Naive thymus-derived CD4-positive, alpha-beta T cell (primary cell): Measurements from ENCODE around the gene GIGYF1. TPM values are rescaled to one million over a fixed set of nuclear protein-coding genes. Genes with fewer than 3 reads are reported as not detected.

Experiments
- ATAC-seq: fragments of 150-1000 bp; cut with Tn5 transposase; 2 replicates; pipeline ENCODE4 v1.10.0; 2021; ENCODE audit warnings: mild to moderate bottlenecking, moderate library complexity
- CTCF ChIA-PET: fragments of 350-600 bp; sonication (Branson Sonifier 250); formaldehyde crosslinking; loops from one replicate; lab custom pipeline; 2021; ENCODE audit warnings: antibody characterized with exemption; lab: Charles Lee
- POLR2A ChIA-PET: fragments of 350-600 bp; sonication (Branson Sonifier 250); formaldehyde crosslinking; loops from one replicate; lab custom pipeline; 2021; ENCODE audit warnings: antibody characterized with exemption, inconsistent platforms; lab: Charles Lee
- DNase-seq, 9 donors: peaks; one replicate each; pipeline versions ENCODE4 v3.0.0 to v3.0.0-alpha.2; 2020 to 2022; ENCODE audit warnings: mixed read lengths in 1 of 9
- H3K27ac ChIP-seq: one replicate; pipeline ENCODE4 v1.7.0; 2013; ENCODE audit warnings: mild to moderate bottlenecking, low read depth, low read length, moderate library complexity
- H3K27me3 ChIP-seq, 2 donors: one replicate each; pipeline ENCODE4 v1.7.0; 2013; ENCODE audit warnings: low read length in 2 of 2, mild to moderate bottlenecking in 2 of 2, moderate library complexity in 2 of 2; ENCODE audit not compliant: control insufficient read depth in 2 of 2, insufficient read depth in 2 of 2
- H3K36me3 ChIP-seq, 3 experiments: 1 replicate in 2 of 3; 2 replicates in 1 of 3; pipeline ENCODE4 v1.7.0; 2013; ENCODE audit warnings: low read length in 3 of 3, mild to moderate bottlenecking in 3 of 3, moderate library complexity in 1 of 3; ENCODE audit not compliant: insufficient read depth in 3 of 3, control insufficient read depth in 2 of 3
- H3K4me1 ChIP-seq, 2 donors: one replicate each; pipeline ENCODE4 v1.7.0; 2013; ENCODE audit warnings: low read length in 2 of 2, mild to moderate bottlenecking in 2 of 2, moderate library complexity in 1 of 2; ENCODE audit not compliant: control insufficient read depth in 2 of 2, insufficient read depth in 2 of 2
- H3K4me3 ChIP-seq: 2 replicates; pipeline ENCODE4 v1.7.0; 2013; ENCODE audit warnings: mild to moderate bottlenecking, low read length
- H3K9me3 ChIP-seq, 3 experiments: 1 replicate in 2 of 3; 2 replicates in 1 of 3; pipeline ENCODE4 v1.7.0; 2013; ENCODE audit warnings: low read length in 3 of 3; ENCODE audit not compliant: control insufficient read depth in 2 of 3
- H3K27ac Mint-ChIP-seq, 9 donors: one replicate each; pipeline ENCODE4 v1.8.0; 2020 to 2022; ENCODE audit warnings: mixed read lengths in 9 of 9, mild to moderate bottlenecking in 8 of 9, moderate library complexity in 5 of 9, inconsistent platforms in 2 of 9
- H3K27me3 Mint-ChIP-seq, 5 donors: one replicate each; pipeline ENCODE4 v1.8.0; 2021 to 2022; ENCODE audit warnings: mixed read lengths in 5 of 5, mild to moderate bottlenecking in 1 of 5
- H3K36me3 Mint-ChIP-seq, 5 donors: one replicate each; pipeline ENCODE4 v1.8.0; 2020 to 2022; ENCODE audit warnings: mixed read lengths in 5 of 5, mild to moderate bottlenecking in 3 of 5, inconsistent platforms in 1 of 5
- H3K4me1 Mint-ChIP-seq, 7 donors: one replicate each; pipeline ENCODE4 v1.8.0; 2020 to 2022; ENCODE audit warnings: mixed read lengths in 7 of 7, mild to moderate bottlenecking in 3 of 7, inconsistent platforms in 1 of 7
- H3K4me3 Mint-ChIP-seq, 10 donors: one replicate each; pipeline ENCODE4 v1.8.0; 2020 to 2022; ENCODE audit warnings: mild to moderate bottlenecking in 10 of 10, mixed read lengths in 10 of 10, moderate library complexity in 6 of 10, inconsistent platforms in 2 of 10
- H3K9me3 Mint-ChIP-seq, 11 donors: one replicate each; pipeline ENCODE4 v1.8.0; 2020 to 2022; ENCODE audit warnings: mixed read lengths in 11 of 11, mild to moderate bottlenecking in 4 of 11, inconsistent platforms in 1 of 11, moderate library complexity in 1 of 11
- intact Hi-C, 2 donors: fragments of 100-400 bp; cut with micrococcal nuclease; formaldehyde crosslinking; loops; one replicate each; pipeline ENCODE4 v1.15.1; 2023
- polyA plus RNA-seq, 2 donors: library from polyadenylated mRNA; unstranded; fragments of 300-500 nt; fragmentation: Illumina TruSeq; gene quantifications; one replicate each; pipeline ENCODE4 v1.2.3, GENCODE V29; 2021
- total RNA-seq, 6 experiments: library from RNA in 5 of 6; stranded (reverse) in 5 of 6; gene quantifications; 1 replicate in 5 of 6; 2 replicates in 1 of 6; pipeline ENCODE4 v1.2.3 and lab custom pipeline; 2021 to 2026

The GIGYF1 gene
- total and polyA plus RNA-seq, 7 experiments from 2014 or later: 1.4 to 125 (median 84.0) TPM

DNA sequence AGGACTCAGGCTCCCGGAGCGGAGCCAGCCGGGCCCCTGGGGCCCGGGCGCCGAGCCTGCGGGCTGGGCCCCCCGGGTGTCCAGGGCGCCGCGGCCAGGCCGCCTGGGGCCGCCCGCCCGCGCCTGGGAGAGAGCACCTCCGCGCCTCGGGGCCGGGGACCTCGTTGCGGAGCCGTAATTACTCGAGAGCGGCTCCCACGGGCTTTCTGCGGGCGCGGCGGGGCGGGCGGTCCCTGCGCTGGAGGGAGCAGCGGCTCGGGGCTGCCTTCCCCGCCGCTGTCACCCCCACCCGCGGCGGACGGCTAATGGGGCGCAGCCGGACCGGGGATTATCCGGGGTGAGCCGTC lies 19.0 kb downstream of the GIGYF1 start:
- no peak for ATAC-seq
- H3K4me1 ChIP-seq: peaks cover 0 to under 1% of the 10 kb centered on the region in 2 donors
- Mint-ChIP-seq H3K9me3 (peaks cover 0 to 4% (median 0%) of the 10 kb centered on the region in 11 donors), H3K4me3 (peak overlapping the region; percentile 89 to 99 (median 96)), H3K4me1 (peaks cover 12 to 32% (median 24%) of the 10 kb centered on the region in 7 donors), H3K36me3 (peaks cover 0 to 11% (median 0%) of the 10 kb centered on the region in 5 donors), H3K27me3 (peaks cover 0 to 10% (median 0%) of the 10 kb centered on the region in 5 donors), H3K27ac (peak overlapping the region in 6 of 9 donors; percentile 89 to 97 (median 94))
- peaks cover 0 to 43% (median 5%) of the 10 kb centered on the region in 3 experiments for H3K36me3 ChIP-seq
- H3K4me3 ChIP-seq: peak overlapping the region; percentile 82
- ChIA-PET CTCF (interaction anchor here (1.0 to 1.5 kb wide), 4 partner anchors 17 to 111 kb away, joined by 3 to 4 read pairs (median 3); no protein-coding TSS in a partner anchor), POLR2A (interaction anchor here (0.6 to 3.8 kb wide), 16 partner anchors 8 to 537 kb away, joined by 3 to 37 read pairs (median 4); partner anchors contain the start of genes FBXO24, GIGYF1, LRCH4 and MEPCE)
- intact Hi-C loops: loop anchor here (1.0 to 10.0 kb wide), 10 partner anchors 16 to 573 kb away; partner anchors contain the start of genes TSC22D4 (in 2 of the 2), AGFG2 (in 1 of the 2), AP4M1 (in 1 of the 2) and FIS1 (in 1 of the 2)
- no peaks in the 10 kb centered on the region for H3K27me3 ChIP-seq
- peak overlapping the region; percentile 98 for H3K27ac ChIP-seq
- peak in 3 of 9 donors; percentile 26 to 52 (median 47) for DNase-seq
- H3K9me3 ChIP-seq: no peaks in the 10 kb centered on the region

DNA sequence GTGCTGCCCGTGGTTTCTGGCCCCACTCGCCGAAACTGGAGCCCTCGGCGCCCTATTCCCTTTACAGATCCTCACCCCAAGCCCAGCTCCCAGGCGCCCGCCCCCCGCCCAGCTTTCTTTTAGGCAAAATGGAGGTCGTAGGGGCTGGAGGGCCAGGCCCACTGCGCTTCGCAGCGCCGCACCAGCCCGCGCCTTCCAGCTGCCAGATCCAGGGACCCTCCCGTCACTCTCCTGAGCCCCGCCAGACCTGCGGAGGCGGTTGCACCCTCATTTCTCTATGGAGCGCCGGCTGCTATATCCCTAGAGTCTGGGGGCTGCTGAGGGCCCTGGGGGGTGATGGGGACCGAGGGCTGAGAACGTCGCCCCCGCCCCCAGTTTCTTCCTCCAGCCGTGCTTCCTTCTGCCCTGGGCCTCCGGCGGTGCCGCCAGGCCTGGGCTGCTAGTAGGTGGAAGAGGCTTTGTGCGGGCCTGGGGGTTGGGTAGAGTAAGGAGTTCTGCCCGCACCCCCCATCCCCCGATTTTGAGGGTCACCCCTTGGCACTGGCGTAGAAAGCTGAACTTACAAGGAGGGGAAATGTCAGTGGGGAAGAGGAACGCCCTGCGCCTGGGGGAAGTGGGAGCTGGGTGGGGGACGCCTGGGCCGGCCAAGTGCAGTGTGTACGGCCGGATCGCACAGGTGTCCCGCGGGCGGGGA lies 19.5 kb downstream of the GIGYF1 start:
- H3K4me3 Mint-ChIP-seq: peak overlapping the region; percentile 89 to 99 (median 96)
- peaks cover 9 to 30% (median 19%) of the 10 kb centered on the region in 7 donors for H3K4me1 Mint-ChIP-seq
- peaks cover 0 to 15% (median 0%) of the 10 kb centered on the region in 5 donors for H3K27me3 Mint-ChIP-seq
- H3K4me1 ChIP-seq: no peaks in the 10 kb centered on the region
- H3K36me3 ChIP-seq: peaks cover 0 to 38% (median 5%) of the 10 kb centered on the region in 3 experiments
- H3K9me3 ChIP-seq: no peaks in the 10 kb centered on the region
- intact Hi-C loops: loop anchor here (1.0 to 10.0 kb wide), 10 partner anchors 17 to 572 kb away; partner anchors contain the start of genes TSC22D4 (in 2 of the 2), AGFG2 (in 1 of the 2), AP4M1 (in 1 of the 2) and FIS1 (in 1 of the 2)
- peak overlapping the region; percentile 82 for H3K4me3 ChIP-seq
- POLR2A ChIA-PET: interaction anchor here (0.6 to 3.8 kb wide), 14 partner anchors 9 to 537 kb away, joined by 3 to 37 read pairs (median 4); partner anchors contain the start of genes FBXO24, GIGYF1, LRCH4 and MOSPD3
- H3K27ac ChIP-seq: peak overlapping the region; percentile 98
- peaks cover 0 to 11% (median 0%) of the 10 kb centered on the region in 5 donors for H3K36me3 Mint-ChIP-seq
- H3K27ac Mint-ChIP-seq: peak overlapping the region; percentile 88 to 97 (median 96)
- DNase-seq (peak in 6 of 9 donors; percentile 41 to 53 (median 48)), ATAC-seq (no peak)
- peaks cover 0 to 4% (median 0%) of the 10 kb centered on the region in 11 donors for H3K9me3 Mint-ChIP-seq
- CTCF ChIA-PET: interaction anchor here (0.6 to 1.5 kb wide), 5 partner anchors 17 to 111 kb away, joined by 3 to 11 read pairs (median 3); no protein-coding TSS in a partner anchor
- H3K27me3 ChIP-seq: no peaks in the 10 kb centered on the region

DNA sequence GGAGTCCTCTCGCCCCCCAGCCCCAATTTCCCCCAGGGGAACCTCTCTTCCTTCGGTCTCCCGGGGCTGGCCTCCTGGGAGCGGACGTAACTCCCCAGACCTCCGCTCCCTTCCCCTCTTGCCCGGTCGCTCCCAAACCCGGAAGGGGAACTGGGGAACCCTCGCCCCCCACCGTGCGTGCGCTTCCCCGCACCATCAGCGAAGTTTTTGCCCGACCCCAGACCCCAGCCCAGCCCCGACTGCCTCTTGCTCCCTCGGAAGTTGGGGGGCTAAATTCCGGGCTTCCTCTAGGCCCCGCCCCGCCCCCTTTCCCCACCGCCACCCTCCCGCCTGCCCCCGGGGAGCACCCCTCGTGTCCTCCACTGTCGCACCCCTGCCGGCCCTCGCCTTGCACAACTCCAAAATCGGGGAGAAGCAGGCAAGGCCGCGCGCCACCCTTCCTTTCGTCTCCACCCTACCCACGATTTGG lies 20.1 kb downstream of the GIGYF1 start:
- Histone ChIP-seq H3K4me1 (no peaks in the 10 kb centered on the region), H3K27me3 (no peaks in the 10 kb centered on the region), H3K4me3 (peak overlapping the region; percentile 82), H3K27ac (peak overlapping the region; percentile 98), H3K9me3 (no peaks in the 10 kb centered on the region), H3K36me3 (peaks cover 0 to 32% (median 5%) of the 10 kb centered on the region in 3 experiments)
- Mint-ChIP-seq H3K4me3 (peak overlapping the region; percentile 89 to 99 (median 96)), H3K36me3 (peaks cover 0 to 10% (median 0%) of the 10 kb centered on the region in 5 donors), H3K9me3 (peaks cover 0 to 4% (median 0%) of the 10 kb centered on the region in 11 donors), H3K27me3 (peaks cover 0 to 17% (median 0%) of the 10 kb centered on the region in 5 donors), H3K27ac (peak overlapping the region; percentile 88 to 97 (median 95)), H3K4me1 (peaks cover 9 to 27% (median 15%) of the 10 kb centered on the region in 7 donors)
- ATAC-seq: no peak
- peak in 4 of 9 donors; percentile 30 to 48 (median 36) for DNase-seq
- CTCF ChIA-PET: interaction anchor here (1.0 to 1.5 kb wide), 4 partner anchors 18 to 110 kb away, joined by 3 to 4 read pairs (median 3); no protein-coding TSS in a partner anchor
- POLR2A ChIA-PET: interaction anchor here (1.2 to 3.8 kb wide), 10 partner anchors 9 to 237 kb away, joined by 3 to 37 read pairs (median 8); partner anchors contain the start of genes FBXO24, GIGYF1, LRCH4 and MOSPD3
- intact Hi-C loops: loop anchor here (1.0 to 10.0 kb wide), 15 partner anchors 17 to 571 kb away; partner anchors contain the start of genes ACTL6B (in 2 of the 2), FBXO24 (in 2 of the 2), LRCH4 (in 2 of the 2) and MOSPD3 (in 2 of the 2)

DNA sequence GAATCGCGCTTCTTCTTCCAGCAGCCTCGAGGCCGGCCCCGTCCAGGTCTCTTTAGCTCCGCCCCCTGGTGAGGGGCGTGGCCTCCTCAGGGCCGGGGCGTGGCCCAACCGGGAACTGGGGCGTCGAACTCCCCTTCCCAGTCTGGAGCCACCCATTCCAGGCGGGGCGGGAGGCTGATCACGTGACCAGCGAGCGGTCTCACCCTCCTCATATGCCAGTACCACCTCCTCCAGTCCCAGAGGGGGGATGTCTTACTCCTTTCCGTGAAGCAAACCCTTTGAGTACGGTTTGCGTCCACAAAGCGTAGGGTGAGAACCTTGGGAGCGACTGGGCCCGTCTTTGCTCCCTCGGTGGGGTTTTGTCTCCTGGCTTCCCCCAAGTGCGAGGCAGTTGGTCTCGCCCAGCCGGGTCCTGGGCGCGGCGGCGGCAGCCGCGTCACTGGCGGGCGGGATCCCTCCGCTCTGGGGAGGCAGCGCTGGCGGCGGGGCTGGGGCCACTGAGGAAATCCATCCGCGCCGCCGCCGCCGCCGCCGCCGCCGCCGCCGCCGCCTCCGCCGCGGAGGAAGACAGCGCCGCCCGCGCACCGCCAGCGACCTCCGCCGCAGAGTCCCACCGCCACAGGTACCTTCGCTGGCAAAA lies 20.6 kb downstream of the GIGYF1 start, which contains the start of gene GNB2:
Gene GNB2, plus strand, starts transcription at position 439 of the 640 bp plus-strand sequence. CDS start 2,526 bp downstream, outside the sequence.
- Histone ChIP-seq H3K9me3 (no peaks in the 10 kb centered on the region), H3K4me3 (peak within 1 kb of the TSS; percentile 82), H3K36me3 (peaks cover 0 to 27% (median 2%) of the 10 kb centered on the region in 3 experiments), H3K27ac (peak within 1 kb of the TSS; percentile 98), H3K27me3 (no peaks in the 10 kb centered on the region), H3K4me1 (no peaks in the 10 kb centered on the region)
- H3K4me1 Mint-ChIP-seq: peaks cover 9 to 25% (median 15%) of the 10 kb centered on the region in 7 donors
- CTCF ChIA-PET: interaction anchor here (1.3 kb wide), 1 partner anchor 31 kb away, joined by 3 read pairs; no protein-coding TSS in a partner anchor
- peak; percentile 75 for ATAC-seq
- H3K9me3 Mint-ChIP-seq: peaks cover 0 to 4% (median 0%) of the 10 kb centered on the region in 11 donors
- POLR2A ChIA-PET: interaction anchor here (0.6 to 1.3 kb wide), 12 partner anchors 9 to 352 kb away, joined by 3 to 14 read pairs (median 4); partner anchors contain the start of gene FBXO24
- H3K4me3 Mint-ChIP-seq: peak within 1 kb of the TSS; percentile 89 to 99 (median 96)
- intact Hi-C loops: loop anchor here (1.0 to 10.0 kb wide), 14 partner anchors 17 to 571 kb away; partner anchors contain the start of genes ACTL6B (in 2 of the 2), FBXO24 (in 2 of the 2), LRCH4 (in 2 of the 2) and MOSPD3 (in 2 of the 2)
- peak within 1 kb of the TSS; percentile 88 to 97 (median 95) for H3K27ac Mint-ChIP-seq
- peaks cover 0 to 17% (median 0%) of the 10 kb centered on the region in 5 donors for H3K27me3 Mint-ChIP-seq
- peak; percentile 92 to 100 (median 96) for DNase-seq
- H3K36me3 Mint-ChIP-seq: peaks cover 0 to 8% (median 0%) of the 10 kb centered on the region in 5 donors

DNA sequence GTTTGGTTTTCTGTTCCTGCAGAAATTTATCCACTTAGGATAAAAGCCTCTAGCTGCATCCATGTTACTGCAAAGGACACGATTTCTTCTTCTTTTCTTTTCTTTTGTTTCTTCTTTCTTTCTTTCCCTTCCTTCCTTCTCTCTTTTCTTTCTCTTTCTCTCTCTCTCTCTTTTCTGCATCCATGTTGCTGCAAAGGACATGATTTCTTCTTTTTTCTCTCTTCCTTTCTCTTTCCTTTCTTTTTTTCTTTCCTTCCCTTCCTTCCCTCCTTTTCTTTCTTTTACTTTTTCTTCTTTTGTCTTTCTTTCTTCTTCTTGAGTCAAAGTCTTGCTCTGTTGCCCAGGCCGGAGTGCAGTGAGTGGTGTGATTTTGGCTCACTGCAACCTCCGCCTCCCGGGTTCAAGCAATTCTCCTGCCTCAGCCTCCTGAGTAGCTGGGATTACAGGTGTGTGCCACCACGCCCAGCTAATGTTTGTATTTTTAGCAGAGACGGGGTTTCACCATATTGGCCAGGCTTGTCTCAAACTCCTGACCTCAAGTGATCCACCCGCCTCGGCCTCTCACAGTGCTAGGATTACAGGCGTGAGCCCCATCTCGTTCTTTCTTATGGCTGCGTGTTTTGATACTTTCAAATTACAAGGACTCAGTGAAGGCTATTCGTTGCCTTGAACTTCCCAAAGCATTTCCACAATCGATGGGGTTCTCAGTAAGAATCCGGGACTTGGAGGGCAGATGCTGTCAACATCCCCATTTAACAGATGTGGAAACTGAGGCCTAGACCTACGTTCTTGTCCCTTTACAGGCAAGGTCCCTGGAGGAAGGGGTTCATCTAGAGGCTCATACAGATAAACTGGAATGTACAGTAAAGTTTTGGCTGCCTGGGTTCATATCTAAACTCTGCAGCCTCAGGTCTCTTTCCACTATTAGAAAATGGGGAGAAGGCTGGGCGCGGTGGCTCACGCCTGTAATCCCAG lies 22.4 kb downstream of the GIGYF1 start:
- H3K4me1 Mint-ChIP-seq: peaks cover 4 to 19% (median 5%) of the 10 kb centered on the region in 7 donors
- DNase-seq: no peak
- no peaks in the 10 kb centered on the region for H3K27me3 ChIP-seq
- peaks cover 0 to 9% (median 0%) of the 10 kb centered on the region in 3 experiments for H3K36me3 ChIP-seq
- H3K4me3 Mint-ChIP-seq: peak overlapping the region in 4 of 10 donors; percentile 23 to 98 (median 38)
- no peaks in the 10 kb centered on the region for H3K9me3 ChIP-seq
- no peak overlapping the region for H3K27ac ChIP-seq
- peaks cover 0 to 26% (median 0%) of the 10 kb centered on the region in 5 donors for H3K27me3 Mint-ChIP-seq
- POLR2A ChIA-PET: interaction anchor here (0.6 to 1.1 kb wide), 3 partner anchors 7 to 73 kb away, joined by 3 to 5 read pairs (median 3); no protein-coding TSS in a partner anchor
- H3K4me1 ChIP-seq: no peaks in the 10 kb centered on the region
- peaks cover 0 to 8% (median 0%) of the 10 kb centered on the region in 5 donors for H3K36me3 Mint-ChIP-seq
- ATAC-seq: no peak
- intact Hi-C loops: loop anchor here (2.0 to 10.0 kb wide), 2 partner anchors 15 to 573 kb away; partner anchors contain the start of genes ACTL6B (in 1 of the 2) and FIS1 (in 1 of the 2)
- peaks cover 0 to 4% (median 0%) of the 10 kb centered on the region in 11 donors for H3K9me3 Mint-ChIP-seq
- peak overlapping the region in 2 of 9 donors; percentile 11 to 38 for H3K27ac Mint-ChIP-seq
- CTCF ChIA-PET: no interaction called here
- H3K4me3 ChIP-seq: no peak overlapping the region
